Liver (tissue), 3 donors: ENCODE data around the gene TLR5.
"Not testable (repeated sequence)": the region's sequence is repeated elsewhere in the genome, so short reads cannot be mapped to it uniquely, and the experiment has no call there.

ENCODE experiments used
- JUND ChIP-seq, 2 donors: IDR thresholded peaks; 2 replicates each; pipeline ENCODE4 v1.6.1; 2016; ENCODE audit warnings: antibody characterized with exemption in 2 of 2
- RAD21 ChIP-seq, 2 donors: IDR thresholded peaks; 2 replicates each; pipeline ENCODE4 v1.6.1; 2016; ENCODE audit warnings: antibody characterized with exemption in 2 of 2, mild to moderate bottlenecking in 2 of 2
- TF ChIP-seq, protein P1 (sequence below): fragments of 150-350 bp; IDR thresholded peaks from 2 replicates; pipeline ENCODE4 v1.5.1; 2017; ENCODE audit warnings: improper control_type of control experiment, low read depth, low read length; ENCODE audit not compliant: missing input control
- donor health status: healthy.
- donor health status: healthy.

GRCh38 chr1:223169458-223169857 is 26.4 kb upstream of the TLR5 start:
- TF ChIP-seq, protein P1, sequence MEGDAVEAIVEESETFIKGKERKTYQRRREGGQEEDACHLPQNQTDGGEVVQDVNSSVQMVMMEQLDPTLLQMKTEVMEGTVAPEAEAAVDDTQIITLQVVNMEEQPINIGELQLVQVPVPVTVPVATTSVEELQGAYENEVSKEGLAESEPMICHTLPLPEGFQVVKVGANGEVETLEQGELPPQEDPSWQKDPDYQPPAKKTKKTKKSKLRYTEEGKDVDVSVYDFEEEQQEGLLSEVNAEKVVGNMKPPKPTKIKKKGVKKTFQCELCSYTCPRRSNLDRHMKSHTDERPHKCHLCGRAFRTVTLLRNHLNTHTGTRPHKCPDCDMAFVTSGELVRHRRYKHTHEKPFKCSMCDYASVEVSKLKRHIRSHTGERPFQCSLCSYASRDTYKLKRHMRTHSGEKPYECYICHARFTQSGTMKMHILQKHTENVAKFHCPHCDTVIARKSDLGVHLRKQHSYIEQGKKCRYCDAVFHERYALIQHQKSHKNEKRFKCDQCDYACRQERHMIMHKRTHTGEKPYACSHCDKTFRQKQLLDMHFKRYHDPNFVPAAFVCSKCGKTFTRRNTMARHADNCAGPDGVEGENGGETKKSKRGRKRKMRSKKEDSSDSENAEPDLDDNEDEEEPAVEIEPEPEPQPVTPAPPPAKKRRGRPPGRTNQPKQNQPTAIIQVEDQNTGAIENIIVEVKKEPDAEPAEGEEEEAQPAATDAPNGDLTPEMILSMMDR: not testable (repeated sequence)
- not testable (repeated sequence) for TF ChIP-seq RAD21, JUND (IDR thresholded peaks at IDR 0.05)
